HG03565 (cell line): ENCODE data around the gene JAML.
"Not testable (repeated sequence)": the region's sequence is repeated elsewhere in the genome, so short reads cannot be mapped to it uniquely, and the experiment has no call there.

Experiments
- ATAC-seq: cut with Tn5 transposase; IDR thresholded peaks from one replicate; pipeline ENCODE4 v1.9.1; 2021; ENCODE audit warnings: mild to moderate bottlenecking, moderate library complexity; ENCODE audit not compliant: unreplicated experiment

Gene JAML

GRCh38 chr11:118199135-118199534 lies 25.7 kb downstream of the JAML start:
- no peak for ATAC-seq

GRCh38 chr11:118198370-118198769 lies 26.4 kb downstream of the JAML start:
- ATAC-seq, result no peak

GRCh38 chr11:118194835-118195627 lies 29.8 kb downstream of the JAML start:
- no peak for ATAC-seq

- no peak for ATAC-seq
Measured at GRCh38 chr11:118193910-118194566, 30.8 kb downstream of the JAML start.

GRCh38 chr11:118192817-118193216 lies 32.0 kb downstream of the JAML start:
- ATAC-seq, result not testable (repeated sequence)

GRCh38 chr11:118190942-118191506 lies 33.8 kb downstream of the JAML start:
- not testable (repeated sequence) for ATAC-seq

- ATAC-seq, result no peak
Measured at GRCh38 chr11:118186346-118187107, 38.3 kb downstream of the JAML start.

GRCh38 chr11:118184784-118185579 lies 39.8 kb downstream of the JAML start:
- no peak for ATAC-seq

- ATAC-seq, result not testable (repeated sequence)
Measured at GRCh38 chr11:118183691-118184090, 41.1 kb downstream of the JAML start.

- no peak for ATAC-seq
Measured at GRCh38 chr11:118180300-118180703, 44.5 kb downstream of the JAML start.

GRCh38 chr11:118176778-118177134 lies 48.1 kb downstream of the JAML start:
- no peak for ATAC-seq

GRCh38 chr11:118175993-118176777 lies 48.6 kb downstream of the JAML start, which contains the start of gene SCN2B:
SCN2B (minus strand) TSS chr11:118176639; CDS start chr11:118176431, 208 bp downstream.
- no peak for ATAC-seq

GRCh38 chr11:118175031-118175992 lies 49.5 kb downstream of the JAML start:
- ATAC-seq, result no peak

GRCh38 chr11:118174006-118174567 lies 50.7 kb downstream of the JAML start:
- no peak for ATAC-seq

- no peak for ATAC-seq
Measured at GRCh38 chr11:118172356-118172755, 52.5 kb downstream of the JAML start.

- no peak for ATAC-seq
Measured at GRCh38 chr11:118171269-118172062, 53.3 kb downstream of the JAML start.

- ATAC-seq, result no peak
Measured at GRCh38 chr11:118170882-118171268, 53.9 kb downstream of the JAML start.
